Astrocyte of the spinal cord (primary cell): ENCODE measurements around the gene PRAF2.

Experiments
- DNase-seq: peaks from one replicate; pipeline ENCODE4 v3.0.0; 2011; ENCODE audit warnings: low read depth, low spot score
- H3K4me3 ChIP-seq: 2 replicates; pipeline ENCODE4 v1.5.1; 2011; ENCODE audit warnings: low read depth, mild to moderate bottlenecking, low read length, moderate library complexity
- in situ Hi-C: cut with HindIII; loops from 2 replicates; pipeline ENCODE4 v1.10.0; 2017; ENCODE audit warnings: low sequenced_read_pairs
- TF ChIP-seq, protein P1 (sequence below): IDR thresholded peaks from 2 replicates; pipeline ENCODE4 v1.5.1; 2012; ENCODE audit warnings: low read depth, mild to moderate bottlenecking, low read length, inconsistent platforms

The PRAF2 gene

DNA sequence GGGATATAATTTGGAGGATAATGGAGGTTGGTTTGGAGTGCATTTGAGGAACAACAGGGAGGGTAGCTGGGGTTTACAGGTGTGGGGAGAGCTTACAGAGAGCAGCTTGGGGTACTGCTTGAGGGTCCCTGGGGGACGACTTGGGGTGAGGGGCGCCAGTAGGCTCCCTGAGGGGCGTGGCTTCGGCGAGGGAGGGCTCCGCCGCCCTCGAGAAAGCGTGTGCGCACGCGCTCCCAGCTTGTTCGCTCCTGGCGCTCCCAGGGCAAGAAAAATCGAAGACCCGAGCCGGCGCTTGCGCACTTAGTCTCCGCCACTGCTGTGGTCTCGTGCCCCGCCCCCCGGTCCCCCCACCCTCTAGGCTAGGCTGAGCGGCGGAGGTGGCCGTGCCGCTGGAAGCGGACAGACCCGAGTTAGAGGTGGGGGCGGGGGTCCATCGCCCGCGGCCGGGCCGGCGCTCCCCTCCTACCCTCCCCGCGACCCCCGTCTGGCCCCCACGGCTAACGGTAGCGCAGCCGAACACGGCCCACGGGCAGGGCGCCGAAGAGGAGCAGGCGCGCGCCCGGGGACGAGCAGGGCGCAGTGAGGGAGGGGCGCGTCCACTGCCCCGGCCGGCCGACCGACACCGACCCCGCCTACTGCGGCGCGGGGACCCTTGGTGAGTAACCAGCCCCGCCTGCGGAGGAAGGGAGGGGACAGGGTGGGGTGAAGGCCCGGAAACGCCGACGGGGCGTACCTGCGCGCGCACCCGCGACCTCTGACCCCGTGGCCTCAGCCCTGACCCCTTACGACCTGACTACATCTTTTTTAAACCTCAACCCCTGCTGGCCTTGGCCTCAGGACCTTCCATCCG lies 20.4 kb downstream of the PRAF2 start:
- in situ Hi-C loops = no loop called here
- TF ChIP-seq, protein P1, sequence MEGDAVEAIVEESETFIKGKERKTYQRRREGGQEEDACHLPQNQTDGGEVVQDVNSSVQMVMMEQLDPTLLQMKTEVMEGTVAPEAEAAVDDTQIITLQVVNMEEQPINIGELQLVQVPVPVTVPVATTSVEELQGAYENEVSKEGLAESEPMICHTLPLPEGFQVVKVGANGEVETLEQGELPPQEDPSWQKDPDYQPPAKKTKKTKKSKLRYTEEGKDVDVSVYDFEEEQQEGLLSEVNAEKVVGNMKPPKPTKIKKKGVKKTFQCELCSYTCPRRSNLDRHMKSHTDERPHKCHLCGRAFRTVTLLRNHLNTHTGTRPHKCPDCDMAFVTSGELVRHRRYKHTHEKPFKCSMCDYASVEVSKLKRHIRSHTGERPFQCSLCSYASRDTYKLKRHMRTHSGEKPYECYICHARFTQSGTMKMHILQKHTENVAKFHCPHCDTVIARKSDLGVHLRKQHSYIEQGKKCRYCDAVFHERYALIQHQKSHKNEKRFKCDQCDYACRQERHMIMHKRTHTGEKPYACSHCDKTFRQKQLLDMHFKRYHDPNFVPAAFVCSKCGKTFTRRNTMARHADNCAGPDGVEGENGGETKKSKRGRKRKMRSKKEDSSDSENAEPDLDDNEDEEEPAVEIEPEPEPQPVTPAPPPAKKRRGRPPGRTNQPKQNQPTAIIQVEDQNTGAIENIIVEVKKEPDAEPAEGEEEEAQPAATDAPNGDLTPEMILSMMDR = no peak
- H3K4me3 ChIP-seq = peak overlapping the region; percentile 45
- peak; percentile 48 for DNase-seq

DNA sequence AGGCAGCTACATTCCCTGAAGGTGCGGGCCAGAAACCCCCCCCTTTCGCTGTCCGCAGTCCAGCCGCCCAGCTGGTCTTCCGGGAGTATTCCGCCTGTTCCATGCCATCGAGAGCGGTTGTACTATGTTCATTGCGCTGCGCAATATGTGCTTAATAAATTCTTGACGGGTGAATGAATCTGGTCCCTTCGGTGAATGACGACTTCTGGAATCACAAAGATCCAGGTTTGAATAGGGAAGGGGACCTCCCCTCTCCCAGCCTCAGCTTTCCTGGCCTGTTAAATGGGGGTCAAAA lies 29.9 kb downstream of the PRAF2 start:
- DNase-seq = no peak
- H3K4me3 ChIP-seq = peak overlapping the region; percentile 26
- in situ Hi-C loops = no loop called here
- TF ChIP-seq, protein P1 = no peak

DNA sequence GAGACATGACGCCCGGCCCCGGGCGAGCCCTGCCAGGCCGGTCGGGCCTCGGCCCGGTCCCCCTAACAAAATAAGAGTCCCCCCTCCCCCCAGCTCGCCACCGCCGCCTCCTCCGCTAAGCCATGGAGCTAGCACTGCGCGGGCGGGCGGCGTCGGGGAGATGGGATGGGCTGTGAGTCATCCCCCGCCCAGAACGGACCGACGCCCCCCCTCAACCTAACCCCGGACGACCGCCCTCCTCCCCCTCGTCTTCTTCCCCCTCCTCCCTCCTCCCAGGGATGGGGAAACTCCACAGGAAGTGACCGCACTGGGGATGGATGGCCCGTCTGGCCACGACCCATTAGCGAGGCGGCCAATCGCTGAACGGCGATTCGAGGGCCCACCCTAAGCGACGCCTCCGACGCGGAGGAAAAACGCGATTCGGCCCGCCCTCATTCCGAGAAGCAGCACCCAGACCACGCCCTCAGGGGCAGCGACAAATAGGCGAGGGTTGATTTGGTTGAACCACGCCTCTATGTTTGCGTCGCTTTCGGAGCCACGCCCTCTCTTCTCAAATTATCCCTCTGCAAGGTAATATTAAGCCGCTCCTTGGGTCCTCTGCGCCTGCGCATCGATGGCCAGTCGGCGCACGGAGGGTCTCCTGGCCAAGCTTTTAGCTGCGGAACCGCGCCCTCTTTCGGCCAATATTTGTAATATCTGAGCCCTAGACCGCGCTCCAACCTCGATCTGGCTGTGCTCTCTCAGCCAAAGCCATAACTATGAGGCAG lies 30.4 kb downstream of the PRAF2 start, which contains the start of gene TFE3:
Gene TFE3, minus strand, starts transcription at position 138 of the 767 bp plus-strand sequence. Its CDS starts 131 bp downstream, at position 7.
- in situ Hi-C loops = no loop called here
- peak within 1 kb of the TSS; percentile 68 for H3K4me3 ChIP-seq
- TF ChIP-seq, protein P1 = peak; percentile 65
- DNase-seq = peak; percentile 99

DNA sequence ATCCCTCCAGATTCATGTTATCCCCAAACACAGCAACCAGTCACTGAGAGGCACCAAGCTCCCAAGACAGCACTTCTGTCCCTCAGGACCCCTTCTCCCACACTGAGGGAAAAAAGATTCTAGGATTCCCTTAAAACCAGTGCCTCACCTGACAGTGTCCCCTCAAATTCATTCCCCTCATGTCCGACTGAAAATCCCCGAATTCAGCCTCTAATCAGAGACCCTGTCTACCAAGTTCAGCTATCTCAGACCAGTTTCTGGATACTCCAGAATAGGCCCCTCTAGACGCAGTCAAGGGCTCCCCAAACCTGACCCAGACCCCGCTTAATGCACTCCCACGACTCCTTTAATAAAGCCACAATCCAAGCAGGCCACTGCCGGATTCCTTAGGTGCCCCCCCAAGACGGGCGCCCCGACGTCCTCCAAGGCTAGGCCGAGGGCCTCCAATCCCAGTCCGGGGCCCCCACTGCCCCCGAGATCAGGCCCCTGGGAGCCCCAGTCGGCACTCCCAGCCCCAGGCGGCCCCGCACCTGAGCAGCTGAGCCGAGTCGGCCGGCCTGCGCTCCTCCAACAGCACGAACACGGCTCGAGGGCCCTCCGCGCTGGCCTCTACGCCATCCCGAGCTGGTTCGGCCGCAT lies 31.1 kb downstream of the PRAF2 start:
- no peak for DNase-seq
- in situ Hi-C loops = no loop called here
- TF ChIP-seq, protein P1 = no peak
- peak overlapping the region; percentile 68 for H3K4me3 ChIP-seq

DNA sequence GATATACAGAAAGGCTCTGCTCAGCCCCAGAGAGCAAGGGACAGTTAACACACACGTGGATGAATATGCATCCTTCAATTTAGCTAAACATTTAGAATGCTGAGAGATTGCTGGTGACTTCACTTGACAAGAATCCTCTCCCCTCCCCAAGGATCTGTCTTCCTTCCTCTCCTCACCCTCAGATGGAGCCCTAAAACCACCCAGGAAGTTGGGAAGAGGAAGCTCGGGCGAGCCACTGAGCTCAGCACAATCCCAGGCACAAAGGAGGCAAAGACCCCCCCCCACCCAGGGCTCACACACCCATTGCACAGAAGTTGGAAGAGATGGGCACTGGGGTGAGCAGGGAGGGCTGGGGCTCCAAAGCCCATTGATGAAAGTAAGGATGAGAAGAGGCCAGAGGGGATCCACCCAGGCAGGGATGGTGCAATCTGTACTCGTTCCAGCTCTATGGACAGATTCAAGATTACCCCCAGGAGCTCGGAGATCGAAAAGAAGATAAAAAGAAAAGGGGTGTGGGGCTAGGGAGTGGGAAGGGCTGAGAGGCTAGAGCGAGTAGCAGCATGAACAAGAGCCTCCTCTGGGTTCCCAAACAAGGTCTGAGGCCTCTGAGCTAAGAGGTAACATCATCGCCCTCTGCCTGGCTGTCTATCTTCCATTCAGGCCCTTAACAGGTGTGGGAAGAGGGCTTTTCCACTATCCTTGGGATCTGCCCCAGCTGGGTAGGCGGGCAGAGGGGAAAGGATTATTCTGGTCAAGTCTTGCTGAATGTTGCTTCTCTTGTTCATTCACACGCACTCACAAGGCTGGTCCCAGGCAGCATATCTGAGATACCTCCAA lies 31.8 kb downstream of the PRAF2 start:
- peak; percentile 30 for DNase-seq
- TF ChIP-seq, protein P1 = no peak
- in situ Hi-C loops = no loop called here
- peak overlapping the region; percentile 68 for H3K4me3 ChIP-seq
